ENCODE measurements around the gene UNKL.
"Not testable (repeated sequence)": the region's sequence is repeated elsewhere in the genome, so short reads cannot be mapped to it uniquely, and the experiment has no call there.

Gene UNKL

GRCh38 chr16:1328136-1328535 is 86.4 kb downstream of the UNKL start:
- DNase-seq (ENCODE audit: low read depth in 1 of 2, low spot score in 1 of 2), result not testable (repeated sequence)

- DNase-seq (ENCODE audit: low read depth in 1 of 2, low spot score in 1 of 2), result no peak
These were observed 86.9 kb downstream of the UNKL start for GRCh38 chr16:1327619-1327947.

GRCh38 chr16:1326946-1327618 is 87.4 kb downstream of the UNKL start:
- DNase-seq (ENCODE audit: low read depth in 1 of 2, low spot score in 1 of 2), result no peak

- DNase-seq (ENCODE audit: low read depth in 1 of 2, low spot score in 1 of 2), result no peak
These were observed 88.1 kb downstream of the UNKL start for GRCh38 chr16:1326391-1326790.

- no peak for DNase-seq (ENCODE audit: low read depth in 1 of 2, low spot score in 1 of 2)
These were observed 88.7 kb downstream of the UNKL start for GRCh38 chr16:1325673-1326371.

GRCh38 chr16:1325261-1325660 is 89.2 kb downstream of the UNKL start:
- DNase-seq (ENCODE audit: low read depth in 1 of 2, low spot score in 1 of 2), result no peak

- DNase-seq (ENCODE audit: low read depth in 1 of 2, low spot score in 1 of 2), result no peak
These were observed 90.1 kb downstream of the UNKL start for GRCh38 chr16:1324286-1324826.

- no peak for DNase-seq (ENCODE audit: low read depth in 1 of 2, low spot score in 1 of 2)
These were observed 90.9 kb downstream of the UNKL start for GRCh38 chr16:1323296-1324239.

GRCh38 chr16:1322407-1322806 is 92.1 kb downstream of the UNKL start:
- DNase-seq (ENCODE audit: low read depth in 1 of 2, low spot score in 1 of 2), result no peak

- no peak for DNase-seq (ENCODE audit: low read depth in 1 of 2, low spot score in 1 of 2)
These were observed 93.8 kb downstream of the UNKL start for GRCh38 chr16:1320658-1321240.

GRCh38 chr16:1320097-1320496 is 94.4 kb downstream of the UNKL start:
- DNase-seq (ENCODE audit: low read depth in 1 of 2, low spot score in 1 of 2), result no peak

GRCh38 chr16:1319041-1319440 is 95.5 kb downstream of the UNKL start:
- DNase-seq (ENCODE audit: low read depth in 1 of 2, low spot score in 1 of 2), result no peak

GRCh38 chr16:1318268-1318545 is 96.3 kb downstream of the UNKL start:
- no peak for DNase-seq (ENCODE audit: low read depth in 1 of 2, low spot score in 1 of 2)

GRCh38 chr16:1317479-1318267 is 96.8 kb downstream of the UNKL start:
- no peak for DNase-seq (ENCODE audit: low read depth in 1 of 2, low spot score in 1 of 2)

- no peak for DNase-seq (ENCODE audit: low read depth in 1 of 2, low spot score in 1 of 2)
These were observed 98.5 kb downstream of the UNKL start for GRCh38 chr16:1316033-1316405.

- DNase-seq (ENCODE audit: low read depth in 1 of 2, low spot score in 1 of 2), result no peak
These were observed 99.1 kb downstream of the UNKL start for GRCh38 chr16:1315081-1316032.

GRCh38 chr16:1314399-1315068 is 100.0 kb downstream of the UNKL start:
- no peak for DNase-seq (ENCODE audit: low read depth in 1 of 2, low spot score in 1 of 2)

- DNase-seq (ENCODE audit: low read depth in 1 of 2, low spot score in 1 of 2), result no peak
These were observed 100.7 kb downstream of the UNKL start for GRCh38 chr16:1313721-1314369.
